Trophoblast cell (in vitro differentiated cells and primary cell): Measurements from ENCODE around the gene VPS13D.

Experiments
- DNase-seq, 2 donors: peaks; one replicate each; pipeline ENCODE4 v3.0.0-alpha.2; 2016
- H2AFZ ChIP-seq: 2 replicates; pipeline ENCODE4 v1.6.1; 2013; ENCODE audit warnings: low read length, moderate library complexity, mild to moderate bottlenecking; ENCODE audit not compliant: insufficient read depth, poor library complexity
- H2AK5ac ChIP-seq: 2 replicates; pipeline ENCODE4 v1.6.1; 2013; ENCODE audit warnings: mild to moderate bottlenecking, low read length
- H2BK120ac ChIP-seq: 2 replicates; pipeline ENCODE4 v1.6.1; 2013; ENCODE audit warnings: low read length, mild to moderate bottlenecking, moderate library complexity; ENCODE audit not compliant: insufficient read depth, poor library complexity
- H2BK12ac ChIP-seq: 2 replicates; pipeline ENCODE4 v1.6.1; 2013; ENCODE audit warnings: mild to moderate bottlenecking, low read length, moderate library complexity
- H2BK5ac ChIP-seq: 2 replicates; pipeline ENCODE4 v1.6.1; 2013; ENCODE audit warnings: low read length, low read depth, moderate library complexity, mild to moderate bottlenecking; ENCODE audit not compliant: poor library complexity
- H3K14ac ChIP-seq: 2 replicates; pipeline ENCODE4 v1.6.1; 2013; ENCODE audit warnings: mild to moderate bottlenecking, low read length
- H3K18ac ChIP-seq: 2 replicates; pipeline ENCODE4 v1.6.1; 2013; ENCODE audit warnings: mild to moderate bottlenecking, low read length
- H3K23ac ChIP-seq: 2 replicates; pipeline ENCODE4 v1.6.1; 2013; ENCODE audit warnings: low read length
- H3K27ac ChIP-seq: 2 replicates; pipeline ENCODE4 v1.5.1; 2013; ENCODE audit warnings: low read depth, mild to moderate bottlenecking, inconsistent platforms, low read length, moderate library complexity
- H3K27me3 ChIP-seq: 2 replicates; pipeline ENCODE4 v1.6.1; 2013; ENCODE audit warnings: inconsistent platforms, mild to moderate bottlenecking, low read length, moderate library complexity; ENCODE audit not compliant: insufficient read depth
- H3K36me3 ChIP-seq, 2 experiments: 1 replicate in 1 of 2; 2 replicates in 1 of 2; pipeline ENCODE4 v1.6.1; 2013; ENCODE audit warnings: low read length in 2 of 2, mild to moderate bottlenecking in 2 of 2, moderate library complexity in 1 of 2; ENCODE audit not compliant: insufficient read depth in 2 of 2, control insufficient read depth in 1 of 2
- H3K4ac ChIP-seq: 2 replicates; pipeline ENCODE4 v1.6.1; 2013; ENCODE audit warnings: low read depth, mild to moderate bottlenecking, low read length, moderate library complexity
- H3K4me1 ChIP-seq, 2 experiments: 1 replicate in 1 of 2; 2 replicates in 1 of 2; pipeline ENCODE4 v1.6.1; 2013; ENCODE audit warnings: low read length in 2 of 2, mild to moderate bottlenecking in 2 of 2, moderate library complexity in 1 of 2; ENCODE audit not compliant: insufficient read depth in 2 of 2, control insufficient read depth in 1 of 2
- H3K4me2 ChIP-seq: 2 replicates; pipeline ENCODE4 v1.6.1; 2013; ENCODE audit warnings: inconsistent platforms, mild to moderate bottlenecking, low read length, moderate library complexity
- H3K4me3 ChIP-seq: 2 replicates; pipeline ENCODE4 v1.5.1; 2013; ENCODE audit warnings: mild to moderate bottlenecking, low read depth, low read length, inconsistent platforms
- H3K79me1 ChIP-seq: one replicate; pipeline ENCODE4 v1.6.1; 2013; ENCODE audit warnings: low read length
- H3K79me2 ChIP-seq: 2 replicates; pipeline ENCODE4 v1.6.1; 2013; ENCODE audit warnings: low read length, mild to moderate bottlenecking; ENCODE audit not compliant: control insufficient read depth, insufficient read depth, poor library complexity
- H3K9ac ChIP-seq: 2 replicates; pipeline ENCODE4 v1.6.1; 2013; ENCODE audit warnings: mild to moderate bottlenecking, low read length
- H3K9me3 ChIP-seq: 2 replicates; pipeline ENCODE4 v1.6.1; 2013; ENCODE audit warnings: low read depth, mild to moderate bottlenecking, control low read depth, inconsistent platforms, low read length; ENCODE audit not compliant: insufficient read depth
- H4K12ac ChIP-seq: 2 replicates; pipeline ENCODE4 v1.6.1; 2013; ENCODE audit warnings: low read depth, mild to moderate bottlenecking, low read length, moderate library complexity
- H4K8ac ChIP-seq: 2 replicates; pipeline ENCODE4 v1.6.1; 2013; ENCODE audit warnings: low read depth, mild to moderate bottlenecking, low read length, moderate library complexity
- H4K91ac ChIP-seq: one replicate; pipeline ENCODE4 v1.6.1; 2013; ENCODE audit warnings: low read depth, mild to moderate bottlenecking, low read length, moderate library complexity
- WGBS: extraction: QIAGEN DNeasy Blood & Tissue Kit; methylation state at CpG from one replicate; pipeline ENCODE4 v1.1.7; 2013; ENCODE audit warnings: missing lambda C conversion rate; ENCODE audit not compliant: insufficient read length, insufficient coverage; ENCODE audit errors: extremely low coverage; 5-methylcytosine and 5-hydroxymethylcytosine counted together

The VPS13D gene

GRCh38 chr1:12513181-12513580 lies 283.4 kb downstream of the VPS13D start:
- H3K27ac ChIP-seq = no peak overlapping the region
- H3K9ac ChIP-seq = no peak overlapping the region
- no peak for DNase-seq
- no peaks in the 10 kb centered on the region for H3K9me3 ChIP-seq
- H3K79me1 ChIP-seq = no peaks in the 10 kb centered on the region
- no peak overlapping the region for H2BK120ac ChIP-seq
- H4K12ac ChIP-seq = no peak overlapping the region
- no peak overlapping the region for H3K23ac ChIP-seq
- no peak overlapping the region for H3K18ac ChIP-seq
- no peak overlapping the region for H4K91ac ChIP-seq
- no peak overlapping the region for H3K14ac ChIP-seq
- no CpG with 5 or more reads among the region's 10 CpGs for WGBS
- H3K27me3 ChIP-seq = no peaks in the 10 kb centered on the region
- no peaks in the 10 kb centered on the region for H3K79me2 ChIP-seq
- H2AK5ac ChIP-seq = no peak overlapping the region
- no peak overlapping the region for H4K8ac ChIP-seq
- H3K4ac ChIP-seq = no peak overlapping the region
- no peak overlapping the region for H2BK12ac ChIP-seq
- H2AFZ ChIP-seq = no peak overlapping the region
- H3K36me3 ChIP-seq = peaks cover 0 to 3% of the 10 kb centered on the region in 2 experiments
- no peak overlapping the region for H2BK5ac ChIP-seq
- H3K4me1 ChIP-seq = peaks cover 0 to 2% of the 10 kb centered on the region in 2 experiments
- H3K4me2 ChIP-seq = no peak overlapping the region
- H3K4me3 ChIP-seq = no peak overlapping the region

- Histone ChIP-seq H3K14ac (no peak overlapping the region), H3K27ac (no peak overlapping the region), H2AFZ (no peak overlapping the region), H4K91ac (no peak overlapping the region), H2BK12ac (no peak overlapping the region), H3K79me1 (no peaks in the 10 kb centered on the region), H3K79me2 (no peaks in the 10 kb centered on the region), H2AK5ac (no peak overlapping the region), H3K4ac (no peak overlapping the region), H4K8ac (no peak overlapping the region), H2BK5ac (no peak overlapping the region), H3K9me3 (no peaks in the 10 kb centered on the region), H3K23ac (no peak overlapping the region), H3K36me3 (no peaks in the 10 kb centered on the region), H3K4me2 (no peak overlapping the region), H2BK120ac (no peak overlapping the region), H3K4me1 (peaks cover 0 to 2% of the 10 kb centered on the region in 2 experiments), H3K18ac (no peak overlapping the region), H3K27me3 (no peaks in the 10 kb centered on the region), H3K4me3 (no peak overlapping the region), H3K9ac (no peak overlapping the region), H4K12ac (no peak overlapping the region)
- DNase-seq = no peak
- no CpG with 5 or more reads among the region's 8 CpGs for WGBS
Measured at GRCh38 chr1:12514590-12514989, 284.8 kb downstream of the VPS13D start.

- Histone ChIP-seq H2BK120ac (no peak overlapping the region), H3K27me3 (no peaks in the 10 kb centered on the region), H3K27ac (no peak overlapping the region), H4K12ac (no peak overlapping the region), H3K14ac (no peak overlapping the region), H2BK5ac (no peak overlapping the region), H3K79me1 (no peaks in the 10 kb centered on the region), H3K4me1 (peaks cover 0 to 2% of the 10 kb centered on the region in 2 experiments), H3K18ac (no peak overlapping the region), H3K9me3 (no peaks in the 10 kb centered on the region), H3K23ac (no peak overlapping the region), H2AFZ (no peak overlapping the region), H2BK12ac (no peak overlapping the region), H3K4me3 (no peak overlapping the region), H2AK5ac (no peak overlapping the region), H3K4ac (no peak overlapping the region), H3K9ac (no peak overlapping the region), H4K8ac (no peak overlapping the region), H3K36me3 (no peaks in the 10 kb centered on the region), H3K4me2 (no peak overlapping the region), H3K79me2 (no peaks in the 10 kb centered on the region), H4K91ac (no peak overlapping the region)
- no peak for DNase-seq
- WGBS = no CpG with 5 or more reads among the region's 5 CpGs
Measured at GRCh38 chr1:12515234-12515633, 285.4 kb downstream of the VPS13D start.

- H4K91ac ChIP-seq = no peak overlapping the region
Measured at GRCh38 chr1:12516741-12517140, 286.9 kb downstream of the VPS13D start.

More at GRCh38 chr1:12516741-12517140, 286.9 kb downstream of the VPS13D start:
- no peak overlapping the region for H3K4me3 ChIP-seq
- H3K27ac ChIP-seq = no peak overlapping the region
- H2BK120ac ChIP-seq = no peak overlapping the region
- H3K4me2 ChIP-seq = no peak overlapping the region
- H3K23ac ChIP-seq = no peak overlapping the region
- no peak overlapping the region for H3K14ac ChIP-seq
- H3K79me1 ChIP-seq = no peaks in the 10 kb centered on the region
- no peak overlapping the region for H4K8ac ChIP-seq
- H3K9me3 ChIP-seq = no peaks in the 10 kb centered on the region
- H3K18ac ChIP-seq = no peak overlapping the region
- no peaks in the 10 kb centered on the region for H3K79me2 ChIP-seq
- no peak overlapping the region for H2AFZ ChIP-seq
- H2AK5ac ChIP-seq = no peak overlapping the region
- H3K4ac ChIP-seq = no peak overlapping the region
- H2BK5ac ChIP-seq = no peak overlapping the region
- no peaks in the 10 kb centered on the region for H3K4me1 ChIP-seq
- H3K36me3 ChIP-seq = no peaks in the 10 kb centered on the region
- H4K12ac ChIP-seq = no peak overlapping the region
- no CpG with 5 or more reads among the region's 13 CpGs for WGBS
- DNase-seq = no peak
- H3K9ac ChIP-seq = no peak overlapping the region
- no peak overlapping the region for H2BK12ac ChIP-seq
- no peaks in the 10 kb centered on the region for H3K27me3 ChIP-seq
